Measurements from ENCODE around the gene FAF1.

GRCh38 chr1:50703240-50703639 is 256.8 kb downstream of the FAF1 start:
- TF ChIP-seq CTCF (IDR thresholded peaks at IDR 0.05) (no peak), POLR2A (IDR thresholded peaks at IDR 0.05) (no peak)

Measured in lower leg skin (tissue), 3 donors.